Sciatic nerve (tissue), 2 donors: ENCODE measurements around the gene SPTA1. TPM values are rescaled to one million over a fixed set of nuclear protein-coding genes. Genes with fewer than 3 reads are reported as not detected.
"Not testable (repeated sequence)": the region's sequence is repeated elsewhere in the genome, so short reads cannot be mapped to it uniquely, and the experiment has no call there.

Source experiments
- ATAC-seq: fragments of 200-7000 bp; cut with Tn5 transposase; one replicate; pipeline ENCODE4 v1.9.1; 2020; ENCODE audit warnings: mild to moderate bottlenecking, moderate library complexity
- DNase-seq: peaks from one replicate; pipeline ENCODE4 v3.0.0-alpha.2; 2020; ENCODE audit warnings: low spot score
- intact Hi-C: fragments of 100-400 bp; cut with DNase I; formaldehyde crosslinking; loops from one replicate; pipeline ENCODE4 v1.14.2; 2022
- total RNA-seq: library from RNA; stranded (reverse); fragmentation: NEBNext Ultra II Directional; extraction: Animal tissue kit (Norgen Biotek cat#: 25700); gene quantifications from one replicate; pipeline ENCODE4 v1.2.1, GENCODE V29; 2021
- donor health status: DM: no; HTN: no; CAD: no.
- donor health status: DM: no; HTN: no; CAD: no.

SPTA1 gene
- total RNA-seq, 1 donor from 2014 or later: 3.8 TPM

- intact Hi-C loops: no loop called here
- no peak for DNase-seq
Observed at GRCh38 chr1:158689110-158689509, 2.6 kb upstream of the SPTA1 start.

GRCh38 chr1:158688343-158688742 is 1.8 kb upstream of the SPTA1 start:
- intact Hi-C loops, ATAC-seq, DNase-seq: not testable (repeated sequence)

More at GRCh38 chr1:158689110-158689509, 2.6 kb upstream of the SPTA1 start:
- ATAC-seq: no peak

- ATAC-seq: no peak
- DNase-seq: no peak
- intact Hi-C loops: loop anchor here (2.0 kb wide), 1 partner anchor 32 kb away; no protein-coding TSS in a partner anchor
Observed at GRCh38 chr1:158687037-158687436, 522 bp upstream of the SPTA1 start.

- intact Hi-C loops: no loop called here
- no peak for ATAC-seq
Observed at GRCh38 chr1:158685085-158685484, 1.4 kb downstream of the SPTA1 start.

GRCh38 chr1:158681606-158682005 is 4.9 kb downstream of the SPTA1 start:
- intact Hi-C loops: no loop called here
- DNase-seq (no peak), ATAC-seq (no peak)

More at GRCh38 chr1:158685085-158685484, 1.4 kb downstream of the SPTA1 start:
- no peak for DNase-seq

GRCh38 chr1:158679289-158679688 is 7.2 kb downstream of the SPTA1 start:
- intact Hi-C loops: no loop called here
- DNase-seq: no peak
- ATAC-seq: no peak

- no peak for ATAC-seq
- intact Hi-C loops: no loop called here
- no peak for DNase-seq
Observed at GRCh38 chr1:158675563-158676323, 10.8 kb downstream of the SPTA1 start.

GRCh38 chr1:158674302-158674701 is 12.2 kb downstream of the SPTA1 start:
- ATAC-seq (no peak), DNase-seq (no peak)
- intact Hi-C loops: no loop called here

- DNase-seq (no peak), ATAC-seq (no peak)
- intact Hi-C loops: no loop called here
Observed at GRCh38 chr1:158666037-158666436, 20.5 kb downstream of the SPTA1 start.

GRCh38 chr1:158654571-158654970 is 31.9 kb downstream of the SPTA1 start:
- peak; percentile 34 for ATAC-seq

GRCh38 chr1:158654086-158654485 is 32.4 kb downstream of the SPTA1 start:
- ATAC-seq (no peak), DNase-seq (no peak)
- intact Hi-C loops: loop anchor here (2.0 kb wide), 1 partner anchor 33 kb away; the partner anchor contains the start of gene SPTA1

More at GRCh38 chr1:158654571-158654970, 31.9 kb downstream of the SPTA1 start:
- no peak for DNase-seq
- intact Hi-C loops: loop anchor here (2.0 kb wide), 1 partner anchor 32 kb away; the partner anchor contains the start of gene SPTA1

GRCh38 chr1:158652721-158653334 is 33.7 kb downstream of the SPTA1 start:
- ATAC-seq (no peak), DNase-seq (no peak)
- intact Hi-C loops: no loop called here

- intact Hi-C loops: no loop called here
- DNase-seq (no peak), ATAC-seq (no peak)
Observed at GRCh38 chr1:158649052-158649451, 37.5 kb downstream of the SPTA1 start.

- intact Hi-C loops: no loop called here
- no peak for ATAC-seq
- DNase-seq: no peak
Observed at GRCh38 chr1:158646465-158646864, 40.0 kb downstream of the SPTA1 start.

GRCh38 chr1:158644449-158644848 is 42.1 kb downstream of the SPTA1 start:
- ATAC-seq (no peak), DNase-seq (no peak)
- intact Hi-C loops: no loop called here

GRCh38 chr1:158638904-158639303 is 47.6 kb downstream of the SPTA1 start:
- DNase-seq (no peak), ATAC-seq (no peak)
- intact Hi-C loops: no loop called here

GRCh38 chr1:158638146-158638545 is 48.4 kb downstream of the SPTA1 start:
- intact Hi-C loops: no loop called here
- DNase-seq: no peak
- no peak for ATAC-seq

- intact Hi-C loops: no loop called here
- ATAC-seq (no peak), DNase-seq (no peak)
Observed at GRCh38 chr1:158613764-158614163, 72.8 kb downstream of the SPTA1 start.

GRCh38 chr1:158611916-158612315 is 74.6 kb downstream of the SPTA1 start:
- ATAC-seq: no peak
- no peak for DNase-seq
- intact Hi-C loops: no loop called here

- intact Hi-C loops: no loop called here
- ATAC-seq: no peak
- no peak for DNase-seq
Observed at GRCh38 chr1:158607296-158607695, 79.2 kb downstream of the SPTA1 start.
